Esophagus squamous epithelium (tissue), 5 donors: ENCODE results near the gene NFKBIB. TPM values are rescaled to one million over a fixed set of nuclear protein-coding genes. Genes with fewer than 3 reads are reported as not detected.
"Not testable (repeated sequence)": the region's sequence is repeated elsewhere in the genome, so short reads cannot be mapped to it uniquely, and the experiment has no call there.

ENCODE experiments used
- DNase-seq: peaks from one replicate; lab custom pipeline; 2025; lab: John Stamatoyannopoulos, UW
- H3K27ac ChIP-seq, 4 donors: fragments of 200-600 bp; sonication (generic); one replicate each; pipeline ENCODE4 v1.5.1; 2016 to 2019; ENCODE audit warnings: mild to moderate bottlenecking in 1 of 4
- H3K27me3 ChIP-seq, 4 donors: fragments of 200-600 bp; sonication (generic); 1 replicate in 3 of 4; 2 replicates in 1 of 4; pipeline versions ENCODE4 v1.5.1 to v1.6.0; 2017 to 2021; ENCODE audit warnings: antibody characterized with exemption in 1 of 4
- H3K36me3 ChIP-seq, 3 donors: fragments of 200-600 bp; sonication (generic); one replicate each; pipeline ENCODE4 v1.5.1; 2016 to 2019
- H3K4me1 ChIP-seq, 3 donors: fragments of 200-600 bp; sonication (generic); one replicate each; pipeline ENCODE4 v1.5.1; 2017 to 2019
- H3K4me3 ChIP-seq, 4 donors: fragments of 200-600 bp; sonication (generic); 1 replicate in 3 of 4; 2 replicates in 1 of 4; pipeline ENCODE4 v1.5.1; 2016 to 2019; ENCODE audit warnings: mild to moderate bottlenecking in 2 of 4, moderate library complexity in 1 of 4
- H3K9me3 ChIP-seq, 3 donors: fragments of 200-600 bp; sonication (generic); one replicate each; pipeline ENCODE4 v1.5.1; 2016 to 2019
- CTCF ChIP-seq, 6 experiments: fragments of 450-650 bp in 4 of 6; fragments of 200-600 bp in 2 of 6; sonication (generic) in 2 of 6; IDR thresholded peaks; one replicate each; pipeline ENCODE4 v1.5.1; 2016 to 2019; ENCODE audit warnings: antibody characterized with exemption in 6 of 6, mild to moderate bottlenecking in 4 of 6, moderate library complexity in 4 of 6
- POLR2A ChIP-seq, 4 donors: fragments of 450-650 bp; IDR thresholded peaks; one replicate each; pipeline ENCODE4 v1.6.1; 2017; ENCODE audit warnings: antibody characterized with exemption in 4 of 4, mild to moderate bottlenecking in 4 of 4, moderate library complexity in 3 of 4
- WGBS, 2 donors: methylation state at CpG; one replicate each; pipeline ENCODE4 v1.1.5; 2018; 5-methylcytosine and 5-hydroxymethylcytosine counted together
- intact Hi-C: fragments of 100-400 bp; cut with DNase I; formaldehyde crosslinking; loops from one replicate; pipeline ENCODE4 v1.15.0; 2022
- total RNA-seq, 4 donors: library from RNA; depleted of rRNA; stranded (reverse); fragments of >200 nt; gene quantifications; one replicate each; pipeline ENCODE4 v1.1.0, GENCODE V29; 2016
- donor health status: DM: yes; HTN: yes; CAD: no.

NFKBIB gene
- total RNA-seq, 4 donors from 2014 or later, result 22.0 to 34.0 (median 26.7) TPM

- intact Hi-C loops, result no loop called here
- DNase-seq, result no peak
These were observed 18.7 kb upstream of the NFKBIB start for GRCh38 chr19:38880882-38881609.

GRCh38 chr19:38883286-38883685 is 16.5 kb upstream of the NFKBIB start:
- no peak for TF ChIP-seq POLR2A (IDR thresholded peaks at IDR 0.05)
- TF ChIP-seq CTCF (IDR thresholded peaks at IDR 0.05), result no peak
- no peak for DNase-seq
- intact Hi-C loops, result no loop called here
- Histone ChIP-seq H3K36me3 (peaks cover 0 to 95% (median 8%) of the 10 kb centered on the region in 3 donors), H3K4me1 (peaks cover 0 to 18% (median 4%) of the 10 kb centered on the region in 3 donors), H3K27ac (no peak overlapping the region), H3K27me3 (no peaks in the 10 kb centered on the region), H3K4me3 (no peak overlapping the region), H3K9me3 (no peaks in the 10 kb centered on the region)
- WGBS, 2 donors, result 94 to 96% methylated on average over 8 to 9 of the region's 9 CpGs

More at GRCh38 chr19:38880882-38881609, 18.7 kb upstream of the NFKBIB start:
- no peak for TF ChIP-seq CTCF (IDR thresholded peaks at IDR 0.05)
- TF ChIP-seq POLR2A (IDR thresholded peaks at IDR 0.05), result no peak
- Histone ChIP-seq H3K4me1 (peaks cover 0 to 26% (median 12%) of the 10 kb centered on the region in 3 donors), H3K27ac (no peak overlapping the region), H3K4me3 (no peak overlapping the region), H3K9me3 (no peaks in the 10 kb centered on the region), H3K36me3 (peaks cover 0 to 76% (median 8%) of the 10 kb centered on the region in 3 donors), H3K27me3 (no peaks in the 10 kb centered on the region)
- 95% methylated on average over 3 to 9 of the region's 19 CpGs for WGBS, 2 donors

DNA sequence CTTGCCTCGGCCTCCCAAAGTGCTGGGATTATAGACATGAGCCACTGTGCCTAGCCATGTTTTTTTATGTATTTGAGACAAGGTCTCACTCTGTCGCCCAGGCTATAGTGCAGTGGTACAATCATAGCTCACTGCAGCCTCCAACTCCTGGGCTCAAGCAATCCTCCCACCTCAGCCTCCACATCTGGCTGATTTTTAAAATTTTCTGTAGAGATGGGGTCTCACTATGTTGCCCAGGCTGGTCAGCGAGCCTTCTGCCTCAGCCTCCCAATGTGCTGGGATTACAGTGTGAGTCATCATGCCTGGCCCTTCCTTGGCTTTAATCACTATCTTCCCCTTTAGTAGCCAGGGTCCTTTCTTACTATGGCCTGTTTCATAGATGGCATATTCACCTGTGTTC is 15.1 kb upstream of the NFKBIB start:
- peaks cover 0 to 97% (median 20%) of the 10 kb centered on the region in 3 donors for H3K36me3 ChIP-seq
- intact Hi-C loops, DNase-seq: not testable (repeated sequence)

GRCh38 chr19:38888876-38889275 is 10.9 kb upstream of the NFKBIB start:
- Histone ChIP-seq H3K27me3 (no peaks in the 10 kb centered on the region), H3K4me3 (no peak overlapping the region), H3K36me3 (peaks cover 5 to 97% (median 17%) of the 10 kb centered on the region in 3 donors), H3K27ac (no peak overlapping the region), H3K4me1 (peaks cover 0 to 8% (median 0%) of the 10 kb centered on the region in 3 donors), H3K9me3 (no peaks in the 10 kb centered on the region)
- intact Hi-C loops, result no loop called here
- DNase-seq, result no peak
- 93 to 96% methylated on average over 7 to 9 of the region's 17 CpGs for WGBS, 2 donors
- TF ChIP-seq POLR2A (IDR thresholded peaks at IDR 0.05) (no peak), CTCF (IDR thresholded peaks at IDR 0.05) (no peak)

More for the DNA sequence above, 15.1 kb upstream of the NFKBIB start:
- not testable (repeated sequence) for H3K4me3 ChIP-seq, H3K9me3 ChIP-seq, H3K4me1 ChIP-seq, H3K27me3 ChIP-seq, H3K27ac ChIP-seq
- 85 to 89% methylated on average over 2 to 3 of the region's 3 CpGs for WGBS, 2 donors

GRCh38 chr19:38889803-38890202 is 10.0 kb upstream of the NFKBIB start:
- Histone ChIP-seq H3K9me3 (no peaks in the 10 kb centered on the region), H3K27ac (no peak overlapping the region), H3K4me1 (peaks cover 0 to 8% (median 0%) of the 10 kb centered on the region in 3 donors), H3K4me3 (no peak overlapping the region), H3K27me3 (no peaks in the 10 kb centered on the region), H3K36me3 (peaks cover 5 to 93% (median 17%) of the 10 kb centered on the region in 3 donors)
- intact Hi-C loops, result no loop called here
- 87 to 91% methylated on average over 6 to 8 of the region's 8 CpGs for WGBS, 2 donors
- no peak for TF ChIP-seq CTCF (IDR thresholded peaks at IDR 0.05)
- no peak for TF ChIP-seq POLR2A (IDR thresholded peaks at IDR 0.05)
- DNase-seq, result no peak
